Heart right ventricle (tissue), 16 donors: ENCODE results near the gene FOXE3. TPM values are rescaled to one million over a fixed set of nuclear protein-coding genes. Genes with fewer than 3 reads are reported as not detected.
"Not testable (repeated sequence)": the region's sequence is repeated elsewhere in the genome, so short reads cannot be mapped to it uniquely, and the experiment has no call there.

Experiments
- ATAC-seq, 8 donors: fragments of 200-7000 bp; cut with Tn5 transposase; one replicate each; pipeline ENCODE4 v1.9.1; 2020; ENCODE audit warnings: mild to moderate bottlenecking in 8 of 8, moderate library complexity in 8 of 8, moderate number of reproducible peaks in 1 of 8
- DNase-seq, 2 donors: peaks; one replicate each; pipeline ENCODE4 v3.0.0-alpha.2; 2020
- H3K27ac ChIP-seq, 10 donors: fragments of 200-600 bp; sonication (generic) in 2 of 10; one replicate each; pipeline versions ENCODE4 v1.5.0 to v1.8.0; 2020 to 2022; ENCODE audit warnings: mild to moderate bottlenecking in 3 of 10
- H3K27me3 ChIP-seq, 7 donors: fragments of 200-600 bp; one replicate each; pipeline ENCODE4 v1.8.0; 2021 to 2022; ENCODE audit warnings: mild to moderate bottlenecking in 2 of 7
- H3K36me3 ChIP-seq, 9 donors: fragments of 200-600 bp; sonication (generic) in 1 of 9; one replicate each; pipeline versions ENCODE4 v1.5.0 to v1.8.0; 2020 to 2022; ENCODE audit warnings: mild to moderate bottlenecking in 2 of 9
- H3K4me1 ChIP-seq, 9 donors: fragments of 200-600 bp; sonication (generic) in 1 of 9; one replicate each; pipeline versions ENCODE4 v1.5.0 to v1.8.0; 2020 to 2022; ENCODE audit warnings: mild to moderate bottlenecking in 4 of 9
- H3K4me3 ChIP-seq, 10 donors: fragments of 200-600 bp; sonication (generic) in 2 of 10; one replicate each; pipeline versions ENCODE4 v1.5.0 to v1.8.0; 2020 to 2022; ENCODE audit warnings: mild to moderate bottlenecking in 7 of 10, moderate library complexity in 2 of 10
- H3K9me3 ChIP-seq, 11 donors: fragments of 200-600 bp in 10 of 11; sonication (generic) in 2 of 11; one replicate each; pipeline versions ENCODE4 v1.5.0 to v1.8.0; 2013 to 2022; ENCODE audit warnings: mild to moderate bottlenecking in 2 of 11, control low read depth in 1 of 11, moderate library complexity in 1 of 11
- WGBS, 2 donors: extraction: QIAGEN DNeasy Blood & Tissue Kit; methylation state at CpG; one replicate each; pipeline ENCODE4 v1.1.7; 2013; ENCODE audit warnings: inconsistent platforms in 1 of 2; 5-methylcytosine and 5-hydroxymethylcytosine counted together
- intact Hi-C, 10 donors: fragments of 100-400 bp; cut with DNase I; formaldehyde crosslinking; loops; one replicate each; pipeline versions ENCODE4 v1.11.1 to v1.14.2; 2022
- polyA plus RNA-seq, 2 donors: library from polyadenylated mRNA; stranded (reverse); fragments of 200-250 nt; gene quantifications; one replicate each; pipeline ENCODE4 v1.2.3, GENCODE V29; 2013
- total RNA-seq, 10 donors: library from RNA; stranded (reverse); fragmentation: NEBNext Ultra II Directional in 3 of 10; extraction: Animal tissue kit (Norgen Biotek cat#: 25700) in 3 of 10; gene quantifications; one replicate each; pipeline versions ENCODE4 v1.2.1 to v1.2.4, GENCODE V29; 2021 to 2023
- TF ChIP-seq, protein P1 (sequence below), 9 donors: fragments of 200-600 bp; sonication (generic) in 2 of 9; IDR thresholded peaks; one replicate each; pipeline versions ENCODE4 v1.5.0 to v1.8.0; 2021 to 2022; ENCODE audit warnings: antibody characterized with exemption in 9 of 9, mild to moderate bottlenecking in 5 of 9, moderate library complexity in 1 of 9
- donor health status: Arrhythmogenic right ventricular cardiomyopathy.
- donor health status: ischemic (EF 13 %, LVEDD 7.1; RV severe dilation, severe dysfunction).
- donor health status: healthy with polysubstance abuse.
- donor health status: DM: no; HTN: yes; CAD: no.
- donor health status: DM: no; HTN: no; CAD: no.
- donor health status: ischemic (EF 25% LVEDD 6.9; RV normal size, moderate dysfunction).
- donor health status: ischemic (EF 25% LVEDD 5.7; RV mildly dilated, moderate dysfunction).
- donor health status: healthy.
- donor health status: DM: yes; HTN: yes; CAD: no.
- donor health status: Ischemic cardiomyopathy.
- donor health status: ischemic (EF 35%, LVEDD 5.7; RV mildly dilated, moderate dysfunction).
- donor health status: nonischemic (EF 11% LVEDD 7.7; RV severe dilation, severe dysfunction).
- donor health status: DM: yes; HTN: yes; CAD: no.
- donor health status: PGD.
- donor health status: ischemic (EF 29% LVEDD 5.4; RV normal size, mild dysfunction).
- donor health status: nonischemic (EF 23%, LVEDD 6.1; RV moderate dilation, normal function).

Gene FOXE3
- total and polyA plus RNA-seq, 12 donors = 0.03 TPM; not detected in 11

GRCh38 chr1:47449822-47450552, 33.9 kb downstream of the FOXE3 start:
- Histone ChIP-seq H3K36me3 (no peaks in the 10 kb centered on the region), H3K27me3 (peaks cover 19 to 99% (median 96%) of the 10 kb centered on the region in 7 donors), H3K4me3 (no peak overlapping the region), H3K4me1 (peaks cover 1 to 10% (median 2%) of the 10 kb centered on the region in 9 donors), H3K27ac (no peak overlapping the region), H3K9me3 (no peaks in the 10 kb centered on the region)
- DNase-seq (peak in 1 of 2 donors; percentile 40), ATAC-seq (peak in 7 of 8 donors; percentile 48 to 73 (median 64))
- intact Hi-C loops = loop anchor here in 2 of 10 donors (5.0 kb wide), 1 partner anchor 262 kb away; no protein-coding TSS in a partner anchor
- TF ChIP-seq, protein P1, sequence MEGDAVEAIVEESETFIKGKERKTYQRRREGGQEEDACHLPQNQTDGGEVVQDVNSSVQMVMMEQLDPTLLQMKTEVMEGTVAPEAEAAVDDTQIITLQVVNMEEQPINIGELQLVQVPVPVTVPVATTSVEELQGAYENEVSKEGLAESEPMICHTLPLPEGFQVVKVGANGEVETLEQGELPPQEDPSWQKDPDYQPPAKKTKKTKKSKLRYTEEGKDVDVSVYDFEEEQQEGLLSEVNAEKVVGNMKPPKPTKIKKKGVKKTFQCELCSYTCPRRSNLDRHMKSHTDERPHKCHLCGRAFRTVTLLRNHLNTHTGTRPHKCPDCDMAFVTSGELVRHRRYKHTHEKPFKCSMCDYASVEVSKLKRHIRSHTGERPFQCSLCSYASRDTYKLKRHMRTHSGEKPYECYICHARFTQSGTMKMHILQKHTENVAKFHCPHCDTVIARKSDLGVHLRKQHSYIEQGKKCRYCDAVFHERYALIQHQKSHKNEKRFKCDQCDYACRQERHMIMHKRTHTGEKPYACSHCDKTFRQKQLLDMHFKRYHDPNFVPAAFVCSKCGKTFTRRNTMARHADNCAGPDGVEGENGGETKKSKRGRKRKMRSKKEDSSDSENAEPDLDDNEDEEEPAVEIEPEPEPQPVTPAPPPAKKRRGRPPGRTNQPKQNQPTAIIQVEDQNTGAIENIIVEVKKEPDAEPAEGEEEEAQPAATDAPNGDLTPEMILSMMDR (IDR thresholded peaks at IDR 0.05) = peak; percentile 13 to 62 (median 49)
- WGBS, 2 donors = 7 to 10% methylated on average over 36 of the region's 36 CpGs

DNA sequence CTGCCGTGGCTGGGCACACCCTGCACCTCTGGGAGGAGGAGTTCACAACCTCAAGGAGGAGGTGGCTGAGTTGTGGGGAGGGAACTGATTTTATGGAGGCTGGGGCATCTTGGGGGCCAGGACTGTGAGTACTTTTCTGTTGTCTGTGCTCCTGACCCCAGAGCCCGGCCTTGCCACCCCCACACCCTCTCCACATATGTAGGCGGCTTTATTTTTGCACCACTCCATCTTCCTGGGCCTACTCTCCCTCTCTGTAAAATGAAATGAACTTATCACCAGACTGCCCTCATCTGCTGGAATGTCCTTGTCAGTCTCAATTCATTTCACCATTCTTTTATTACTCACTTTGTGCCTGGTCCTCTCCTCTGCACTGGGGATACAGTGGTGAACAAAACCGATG, 34.5 kb downstream of the FOXE3 start:
- intact Hi-C loops = loop anchor here in 1 of 10 donors (5.0 kb wide), 1 partner anchor 262 kb away; no protein-coding TSS in a partner anchor
- WGBS, 2 donors = 51 to 59% methylated on average over 4 of the region's 4 CpGs

GRCh38 chr1:47452426-47452825, 36.3 kb downstream of the FOXE3 start:
- DNase-seq (no peak), ATAC-seq (no peak)
- intact Hi-C loops = loop anchor here in 1 of 10 donors (5.0 kb wide), 1 partner anchor 260 kb away; no protein-coding TSS in a partner anchor
- 56 to 70% methylated on average over 1 of the region's 1 CpG for WGBS, 2 donors
- H3K4me3 ChIP-seq = no peak overlapping the region
- no peaks in the 10 kb centered on the region for H3K9me3 ChIP-seq
- TF ChIP-seq, protein P1 (IDR thresholded peaks at IDR 0.05) = no peak
- peaks cover 0 to 8% (median 0%) of the 10 kb centered on the region in 9 donors for H3K4me1 ChIP-seq
- no peaks in the 10 kb centered on the region for H3K36me3 ChIP-seq
- no peak overlapping the region for H3K27ac ChIP-seq
- H3K27me3 ChIP-seq = peaks cover 3 to 99% (median 92%) of the 10 kb centered on the region in 7 donors

More for the DNA sequence above, 34.5 kb downstream of the FOXE3 start:
- ATAC-seq (no peak), DNase-seq (no peak)
- TF ChIP-seq, protein P1 (IDR thresholded peaks at IDR 0.05) = no peak
- Histone ChIP-seq H3K27me3 (peaks cover 14 to 99% (median 96%) of the 10 kb centered on the region in 7 donors), H3K4me1 (peaks cover 0 to 8% (median 0%) of the 10 kb centered on the region in 9 donors), H3K36me3 (no peaks in the 10 kb centered on the region), H3K4me3 (no peak overlapping the region), H3K27ac (no peak overlapping the region), H3K9me3 (no peaks in the 10 kb centered on the region)

GRCh38 chr1:47453910-47454309, 37.8 kb downstream of the FOXE3 start:
- intact Hi-C loops = loop anchor here in 1 of 10 donors (5.0 kb wide), 1 partner anchor 258 kb away; no protein-coding TSS in a partner anchor

More at GRCh38 chr1:47453910-47454309, 37.8 kb downstream of the FOXE3 start:
- H3K36me3 ChIP-seq, H3K9me3 ChIP-seq, ATAC-seq, H3K4me1 ChIP-seq, H3K4me3 ChIP-seq, H3K27ac ChIP-seq, DNase-seq: not testable (repeated sequence)
- 83 to 88% methylated on average over 2 of the region's 2 CpGs for WGBS, 2 donors
- peaks cover 0 to 99% (median 85%) of the 10 kb centered on the region in 7 donors for H3K27me3 ChIP-seq
